NCI-H510A (cell line): Measurements from ENCODE around the gene EYA3.

ENCODE experiments used
- DNase-seq: peaks from one replicate; lab custom pipeline; 2025; lab: John Stamatoyannopoulos, UW

EYA3 gene

GRCh38 chr1:27968692-27969091, 119.7 kb downstream of the EYA3 start:
- no peak for DNase-seq

GRCh38 chr1:27967884-27968466, 120.4 kb downstream of the EYA3 start:
- DNase-seq, result no peak

GRCh38 chr1:27967106-27967883, 121.1 kb downstream of the EYA3 start:
- DNase-seq, result no peak

- no peak for DNase-seq
These were observed 121.9 kb downstream of the EYA3 start for GRCh38 chr1:27966402-27967105.

- DNase-seq, result no peak
These were observed 125.0 kb downstream of the EYA3 start for GRCh38 chr1:27963393-27963792.

- DNase-seq, result no peak
These were observed 126.7 kb downstream of the EYA3 start for GRCh38 chr1:27961646-27962221.

GRCh38 chr1:27960762-27961645, 127.4 kb downstream of the EYA3 start:
- DNase-seq, result no peak

- peak; percentile 91 for DNase-seq
These were observed 128.4 kb downstream of the EYA3 start, which contains the start of gene XKR8 for GRCh38 chr1:27959792-27960603. Gene XKR8, plus strand, starts transcription at chr1:27959973. Its CDS starts 97 bp downstream, at chr1:27960070.

- no peak for DNase-seq
These were observed 129.9 kb downstream of the EYA3 start for GRCh38 chr1:27958513-27958912.

- DNase-seq, result no peak
These were observed 130.8 kb downstream of the EYA3 start for GRCh38 chr1:27957655-27958054.

- no peak for DNase-seq
These were observed 131.6 kb downstream of the EYA3 start for GRCh38 chr1:27956761-27957160.

- DNase-seq, result no peak
These were observed 133.3 kb downstream of the EYA3 start for GRCh38 chr1:27955076-27955475.

GRCh38 chr1:27954186-27954585, 134.2 kb downstream of the EYA3 start:
- no peak for DNase-seq

- DNase-seq, result no peak
These were observed 136.3 kb downstream of the EYA3 start for GRCh38 chr1:27952147-27952546.

- no peak for DNase-seq
These were observed 137.0 kb downstream of the EYA3 start for GRCh38 chr1:27951396-27951795.

GRCh38 chr1:27949027-27949426, 139.4 kb downstream of the EYA3 start:
- no peak for DNase-seq

- DNase-seq, result no peak
These were observed 143.4 kb downstream of the EYA3 start for GRCh38 chr1:27945020-27945419.

GRCh38 chr1:27941671-27942540, 146.5 kb downstream of the EYA3 start:
- DNase-seq, result no peak

- no peak for DNase-seq
These were observed 147.4 kb downstream of the EYA3 start for GRCh38 chr1:27940870-27941560.
